ENCODE measurements around the gene ATP6V0C.
"Not testable (repeated sequence)": the region's sequence is repeated elsewhere in the genome, so short reads cannot be mapped to it uniquely, and the experiment has no call there.

ATP6V0C gene

DNA sequence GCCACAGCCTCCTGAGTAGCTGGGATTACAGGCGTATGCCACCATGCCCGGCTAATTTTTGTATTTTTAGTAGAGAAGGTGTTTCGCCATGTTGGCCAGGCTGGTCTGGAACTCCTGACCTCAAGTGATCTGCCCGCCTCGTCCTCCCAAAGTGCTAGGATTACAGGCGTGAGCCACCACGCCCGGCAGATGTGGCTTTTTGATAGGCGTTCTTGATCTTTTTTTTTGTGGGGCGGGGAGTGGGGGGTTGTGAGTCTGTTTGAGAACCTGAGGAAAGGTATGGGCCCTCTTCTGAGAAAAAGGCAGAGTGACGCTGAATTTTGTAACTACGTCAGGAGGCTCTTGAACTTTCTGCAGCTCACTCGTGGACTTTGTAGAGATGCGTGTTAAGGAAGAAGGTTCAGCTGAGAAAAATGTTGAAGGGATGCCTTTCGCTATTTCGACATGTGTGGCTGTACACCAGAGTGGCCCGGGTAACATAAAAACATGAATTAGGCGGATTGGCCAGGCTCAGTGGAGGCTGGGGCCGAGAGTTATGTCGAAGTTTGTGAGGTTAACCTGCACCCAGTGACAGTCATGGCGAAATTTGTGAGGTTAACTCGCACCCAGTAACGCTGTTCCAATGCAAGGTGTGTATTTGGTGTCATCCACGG, 25.6 kb downstream of the ATP6V0C start:
- not testable (repeated sequence) for DNase-seq (ENCODE audit: low read depth, low spot score); H3K27ac ChIP-seq

- not testable (repeated sequence) for DNase-seq (ENCODE audit: low read depth, low spot score); H3K27ac ChIP-seq
These were observed 26.2 kb downstream of the ATP6V0C start for GRCh38 chr16:2539845-2540458.

DNA sequence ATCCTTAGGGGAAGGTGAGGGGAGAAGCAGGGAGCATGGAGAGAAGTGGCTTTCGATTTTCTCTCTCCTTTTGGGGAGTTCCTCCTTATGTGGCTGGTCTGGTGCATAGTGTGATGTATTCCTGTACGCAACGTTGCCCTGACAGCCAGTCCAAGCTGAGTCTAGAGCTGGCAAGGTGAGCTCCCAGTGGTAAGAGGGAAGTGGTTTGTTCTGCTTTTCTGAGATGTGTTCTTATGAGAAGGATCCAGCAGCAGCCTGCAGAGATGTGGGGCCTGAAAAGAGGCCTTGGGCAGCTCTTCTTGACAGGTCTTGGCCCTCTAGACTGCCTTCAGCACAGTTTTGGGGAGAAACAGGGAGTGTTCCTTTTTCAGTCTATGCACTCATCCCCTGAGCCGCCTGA, 27.2 kb downstream of the ATP6V0C start:
- not testable (repeated sequence) for DNase-seq (ENCODE audit: low read depth, low spot score); H3K27ac ChIP-seq

DNA sequence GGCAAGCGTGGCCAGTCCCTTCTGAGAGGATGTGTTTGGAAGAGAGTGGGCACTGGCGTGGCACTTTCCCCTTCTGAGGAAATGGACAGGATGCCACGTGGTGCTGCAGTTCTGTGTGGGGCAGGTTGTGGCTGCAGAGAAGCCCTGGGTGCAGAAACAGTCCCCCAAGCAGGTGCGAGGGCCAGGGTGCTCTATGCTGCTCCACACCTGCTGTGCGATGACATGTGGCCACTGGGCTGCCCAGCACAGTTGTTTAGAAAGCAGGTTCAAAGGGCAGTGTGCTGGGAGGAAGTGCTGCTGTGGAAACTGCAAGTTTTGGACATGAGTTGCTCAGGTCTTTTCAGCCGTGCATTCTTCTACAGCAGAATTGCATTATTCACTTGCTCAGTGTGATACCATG, 27.7 kb downstream of the ATP6V0C start:
- not testable (repeated sequence) for DNase-seq (ENCODE audit: low read depth, low spot score); H3K27ac ChIP-seq

DNA sequence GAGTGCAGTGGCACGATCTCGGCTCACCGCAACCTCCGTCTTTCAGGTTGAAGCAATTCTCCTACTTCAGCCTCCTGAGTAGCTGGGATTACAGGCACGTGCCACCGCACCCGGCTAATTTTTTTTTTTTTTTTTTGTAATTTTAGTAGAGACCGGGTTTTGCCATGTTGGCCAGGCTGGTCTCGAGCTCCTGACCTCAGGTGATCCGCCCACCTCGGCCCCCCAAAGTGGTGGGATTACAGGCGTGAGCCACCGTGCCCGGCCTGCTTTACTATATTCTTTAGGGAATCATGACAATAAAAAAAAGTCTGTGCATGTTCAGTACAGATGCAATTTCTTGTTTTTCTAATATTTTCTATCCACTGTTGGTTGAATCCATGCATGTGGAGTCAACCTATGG, 30.0 kb downstream of the ATP6V0C start:
- not testable (repeated sequence) for H3K27ac ChIP-seq; DNase-seq (ENCODE audit: low read depth, low spot score)

- not testable (repeated sequence) for H3K27ac ChIP-seq; DNase-seq (ENCODE audit: low read depth, low spot score)
These were observed 36.6 kb downstream of the ATP6V0C start for GRCh38 chr16:2550283-2550878.

DNA sequence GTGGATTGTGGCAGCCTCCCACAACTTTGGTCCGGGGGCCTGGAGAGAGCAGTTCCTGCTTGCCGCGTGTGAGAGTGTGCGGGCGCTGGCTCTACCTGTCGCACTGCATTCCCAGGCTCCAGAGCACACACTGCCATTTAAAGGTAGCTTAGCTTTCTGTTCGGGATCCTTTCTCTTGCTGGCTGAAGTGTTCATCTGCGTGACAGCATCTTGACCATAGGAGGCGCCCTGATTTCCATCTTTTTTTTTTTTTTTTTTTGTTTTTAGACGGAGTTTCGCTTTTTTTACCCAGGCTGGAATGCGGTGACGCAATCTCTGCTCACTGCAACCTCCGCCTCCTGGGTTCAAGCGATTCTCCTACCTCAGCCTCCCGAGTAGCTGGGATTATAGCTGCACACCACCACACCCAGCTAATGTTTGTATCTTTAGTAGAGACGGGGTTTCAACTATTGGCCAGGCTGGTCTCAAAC, 37.7 kb downstream of the ATP6V0C start:
- H3K27ac ChIP-seq, result peak overlapping the region; percentile 47
- DNase-seq (ENCODE audit: low read depth, low spot score), result not testable (repeated sequence)

DNA sequence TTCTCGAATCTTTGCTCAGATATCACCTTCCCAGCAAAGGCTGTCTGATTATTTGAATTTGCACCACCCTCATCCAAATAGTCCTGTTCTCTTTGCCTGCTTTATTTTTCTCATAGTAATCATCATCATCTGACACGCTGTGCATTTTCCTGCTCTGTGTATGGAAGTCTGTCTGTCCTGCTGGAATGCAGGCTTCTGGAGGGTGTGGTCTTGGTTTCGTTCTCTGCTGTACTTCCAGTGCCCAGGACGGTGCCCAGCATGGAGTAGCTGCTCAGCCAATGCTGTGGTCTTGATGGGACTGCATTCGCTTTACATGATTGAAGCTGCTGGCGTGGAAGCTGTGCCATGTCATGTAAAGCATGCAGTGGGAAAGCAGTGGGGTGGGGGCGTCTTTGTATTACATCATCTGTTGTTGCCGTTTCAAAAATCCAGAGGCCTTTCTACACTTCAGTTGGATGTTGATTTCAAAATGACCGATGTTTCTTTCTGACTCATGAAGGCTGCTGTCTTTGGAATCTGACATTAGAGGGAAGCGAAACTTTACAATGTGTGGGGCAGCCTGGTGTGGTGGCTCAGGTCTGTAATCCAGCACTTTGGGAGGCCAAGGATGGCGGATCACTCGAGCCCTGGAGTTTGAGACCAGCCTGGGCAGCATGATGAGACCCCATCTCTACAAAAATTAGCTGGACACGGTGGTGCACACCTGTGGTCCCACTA, 41.1 kb downstream of the ATP6V0C start:
- not testable (repeated sequence) for DNase-seq (ENCODE audit: low read depth, low spot score); H3K27ac ChIP-seq

- H3K27ac ChIP-seq; DNase-seq (ENCODE audit: low read depth, low spot score): not testable (repeated sequence)
These were observed 43.4 kb downstream of the ATP6V0C start for GRCh38 chr16:2557150-2557549.

DNA sequence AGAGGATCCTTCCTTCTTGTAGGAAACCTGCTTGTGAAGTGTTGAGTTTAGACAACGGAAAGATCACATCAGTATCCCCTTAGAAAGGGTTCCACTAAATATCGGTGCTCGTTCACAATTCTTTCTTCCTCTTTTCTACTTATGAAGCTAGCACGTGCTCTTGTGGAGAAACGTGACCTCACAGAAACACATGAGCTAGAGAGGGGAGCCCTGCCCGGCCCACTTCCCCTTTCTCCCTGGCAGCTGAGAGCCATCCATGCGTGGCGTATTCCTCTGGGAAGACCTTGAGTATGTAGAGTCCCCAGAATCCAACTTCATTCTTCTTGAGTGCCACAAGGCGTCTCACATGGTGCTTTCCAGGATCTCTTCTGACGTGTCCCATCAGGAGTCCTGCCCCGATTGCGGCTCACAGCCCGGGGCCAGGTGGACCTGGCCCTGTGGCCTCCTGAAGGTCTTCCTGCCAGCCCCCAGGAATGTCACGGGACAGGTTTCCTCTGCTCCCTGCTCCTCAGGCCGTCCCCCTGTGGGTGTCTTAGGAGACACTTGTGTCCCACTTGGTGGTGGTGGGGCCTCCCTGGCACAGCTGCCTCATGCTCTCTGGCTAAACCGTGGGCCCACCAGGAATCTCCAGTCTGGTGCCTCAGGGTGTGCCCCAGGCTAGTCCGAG, 46.5 kb downstream of the ATP6V0C start:
- DNase-seq (ENCODE audit: low read depth, low spot score); H3K27ac ChIP-seq: not testable (repeated sequence)

GRCh38 chr16:2560798-2561133, 47.0 kb downstream of the ATP6V0C start:
- DNase-seq (ENCODE audit: low read depth, low spot score); H3K27ac ChIP-seq: not testable (repeated sequence)

DNA sequence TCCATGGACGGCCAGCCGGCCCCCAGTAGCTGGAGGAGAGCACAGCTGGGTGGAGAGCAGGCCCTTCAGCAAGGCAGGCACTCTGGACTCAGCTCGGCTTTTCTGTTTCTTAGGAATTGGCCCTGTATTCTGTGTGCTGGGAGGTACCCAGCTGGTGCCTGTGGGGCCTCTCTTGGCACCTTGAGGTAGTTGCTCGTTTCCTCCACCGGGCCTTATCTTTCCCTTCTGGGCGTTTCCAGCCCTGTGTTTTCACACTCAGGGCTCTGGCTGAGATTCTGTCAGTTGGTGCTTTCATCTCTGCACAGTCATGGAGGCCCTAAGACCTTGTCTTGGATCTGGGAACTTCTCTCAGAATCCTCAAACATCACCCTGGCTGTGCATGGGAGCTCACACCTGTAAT, 53.8 kb downstream of the ATP6V0C start:
- not testable (repeated sequence) for DNase-seq (ENCODE audit: low read depth, low spot score); H3K27ac ChIP-seq

DNA sequence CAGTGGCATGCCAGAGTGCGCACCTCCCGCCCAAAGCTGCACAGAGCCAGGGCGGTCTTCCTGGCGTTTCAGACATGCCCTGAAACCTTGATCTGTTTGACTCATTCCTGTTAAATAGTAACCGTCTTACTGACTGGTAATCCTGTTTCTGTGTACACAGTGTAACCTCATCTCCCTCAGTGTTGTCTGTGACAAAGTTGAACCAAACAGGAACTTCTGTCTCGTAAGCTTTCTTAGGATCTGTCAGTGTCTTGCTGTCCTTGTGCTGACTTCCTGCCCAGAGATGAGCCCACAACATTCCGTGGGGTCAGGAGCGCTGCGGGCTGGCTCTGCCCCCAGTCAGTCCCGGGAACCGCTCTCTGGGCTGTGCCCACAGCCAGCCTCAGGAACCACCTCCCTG, 54.8 kb downstream of the ATP6V0C start:
- H3K27ac ChIP-seq, result not testable (repeated sequence)

More for the DNA sequence above, 54.8 kb downstream of the ATP6V0C start:
- DNase-seq (ENCODE audit: low read depth, low spot score), result not testable (repeated sequence)
